ENCODE measurements around the gene INSC.

The INSC gene

DNA sequence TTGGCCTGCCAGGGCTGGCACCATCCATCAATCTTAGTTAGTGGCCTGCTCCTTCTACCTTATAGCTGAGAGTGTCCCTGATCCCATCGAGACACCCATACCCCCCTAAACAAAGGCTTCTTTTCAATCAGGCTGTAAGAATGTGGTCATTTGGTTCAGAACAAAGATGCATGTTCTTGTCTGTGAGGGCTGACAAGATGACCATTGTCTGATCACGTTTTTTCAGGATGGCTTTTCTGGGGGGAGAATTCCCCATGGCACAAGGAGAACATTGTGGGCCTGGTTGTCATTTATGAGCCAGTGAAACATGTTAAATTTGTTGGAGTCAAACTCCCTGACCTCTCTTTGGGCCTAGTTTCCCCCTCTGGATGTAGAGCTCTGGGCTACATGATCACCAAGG, 160.4 kb downstream of the INSC start:
- TF ChIP-seq EP300 (IDR thresholded peaks at IDR 0.05; ENCODE audit: borderline replicate concordance) (no peak), EGR1 (IDR thresholded peaks at IDR 0.05) (no peak), YY1 (IDR thresholded peaks at IDR 0.05; ENCODE audit: low read depth) (no peak), FOXM1 (IDR thresholded peaks at IDR 0.05; ENCODE audit: borderline replicate concordance, low read depth) (no peak), RAD21 (IDR thresholded peaks at IDR 0.05; ENCODE audit: low read depth) (no peak), ZBTB7A (IDR thresholded peaks at IDR 0.05; ENCODE audit: low read depth) (no peak), USF1 (IDR thresholded peaks at IDR 0.05) (no peak), CEBPB (IDR thresholded peaks at IDR 0.05) (no peak), TCF12 (IDR thresholded peaks at IDR 0.05; ENCODE audit: low read depth) (no peak), CREB1 (IDR thresholded peaks at IDR 0.05; ENCODE audit: low read depth) (no peak), NFIC (IDR thresholded peaks at IDR 0.05) (no peak), TEAD4 (IDR thresholded peaks at IDR 0.05) (no peak), REST (IDR thresholded peaks at IDR 0.05; ENCODE audit: low read depth) (no peak), TAF1 (IDR thresholded peaks at IDR 0.05; ENCODE audit: low read depth) (no peak)
- TF ChIP-seq, protein P1, sequence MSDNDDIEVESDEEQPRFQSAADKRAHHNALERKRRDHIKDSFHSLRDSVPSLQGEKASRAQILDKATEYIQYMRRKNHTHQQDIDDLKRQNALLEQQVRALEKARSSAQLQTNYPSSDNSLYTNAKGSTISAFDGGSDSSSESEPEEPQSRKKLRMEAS (IDR thresholded peaks at IDR 0.05), result no peak

DNA sequence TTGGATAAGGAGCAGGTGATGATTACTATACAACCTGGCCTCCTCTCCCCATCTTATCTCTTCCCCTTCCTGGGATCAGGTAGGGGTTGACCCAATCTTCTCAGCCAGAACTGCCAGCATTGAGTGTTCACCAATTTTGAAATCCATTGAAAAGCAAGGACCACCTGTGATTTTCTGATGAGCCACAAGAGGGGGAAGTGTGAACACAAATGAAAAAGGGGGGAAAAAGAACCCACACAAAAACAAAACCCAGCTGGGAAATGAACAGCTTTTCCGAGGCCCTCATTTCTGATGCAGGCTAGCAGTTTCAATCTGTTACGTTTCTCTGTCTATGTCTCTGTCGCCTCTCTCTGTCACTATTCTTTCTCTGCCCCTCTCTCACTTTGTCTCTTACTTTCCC, 161.9 kb downstream of the INSC start:
- TF ChIP-seq TEAD4 (IDR thresholded peaks at IDR 0.05) (no peak), RAD21 (IDR thresholded peaks at IDR 0.05; ENCODE audit: low read depth) (peak; percentile 52), TCF12 (IDR thresholded peaks at IDR 0.05; ENCODE audit: low read depth) (no peak), ZBTB7A (IDR thresholded peaks at IDR 0.05; ENCODE audit: low read depth) (no peak)
- TF ChIP-seq, protein P1 (IDR thresholded peaks at IDR 0.05), result no peak

GRCh38 chr11:15278128-15278527, 163.4 kb downstream of the INSC start:
- no peak for TF ChIP-seq USF1 (IDR thresholded peaks at IDR 0.05)
- TF ChIP-seq EP300 (IDR thresholded peaks at IDR 0.05; ENCODE audit: borderline replicate concordance), result no peak
- TF ChIP-seq FOXM1 (IDR thresholded peaks at IDR 0.05; ENCODE audit: borderline replicate concordance, low read depth), result no peak
- TF ChIP-seq CREB1 (IDR thresholded peaks at IDR 0.05; ENCODE audit: low read depth), result no peak
- TF ChIP-seq, protein P1 (IDR thresholded peaks at IDR 0.05), result no peak
- TF ChIP-seq NFIC (IDR thresholded peaks at IDR 0.05), result no peak
- no peak for TF ChIP-seq TEAD4 (IDR thresholded peaks at IDR 0.05)
- no peak for TF ChIP-seq TCF12 (IDR thresholded peaks at IDR 0.05; ENCODE audit: low read depth)
- TF ChIP-seq REST (IDR thresholded peaks at IDR 0.05; ENCODE audit: low read depth), result no peak
- no peak for TF ChIP-seq EGR1 (IDR thresholded peaks at IDR 0.05)
- no peak for TF ChIP-seq ZBTB7A (IDR thresholded peaks at IDR 0.05; ENCODE audit: low read depth)
- TF ChIP-seq CEBPB (IDR thresholded peaks at IDR 0.05), result no peak
- TF ChIP-seq TAF1 (IDR thresholded peaks at IDR 0.05; ENCODE audit: low read depth), result no peak
- TF ChIP-seq RAD21 (IDR thresholded peaks at IDR 0.05; ENCODE audit: low read depth), result no peak
- TF ChIP-seq YY1 (IDR thresholded peaks at IDR 0.05; ENCODE audit: low read depth), result no peak

- TF ChIP-seq TCF12 (IDR thresholded peaks at IDR 0.05; ENCODE audit: low read depth) (no peak), EGR1 (IDR thresholded peaks at IDR 0.05) (no peak), USF1 (IDR thresholded peaks at IDR 0.05) (no peak), ZBTB7A (IDR thresholded peaks at IDR 0.05; ENCODE audit: low read depth) (no peak), TAF1 (IDR thresholded peaks at IDR 0.05; ENCODE audit: low read depth) (no peak), NFIC (IDR thresholded peaks at IDR 0.05) (no peak), CREB1 (IDR thresholded peaks at IDR 0.05; ENCODE audit: low read depth) (no peak), EP300 (IDR thresholded peaks at IDR 0.05; ENCODE audit: borderline replicate concordance) (no peak), REST (IDR thresholded peaks at IDR 0.05; ENCODE audit: low read depth) (no peak), RAD21 (IDR thresholded peaks at IDR 0.05; ENCODE audit: low read depth) (no peak), TEAD4 (IDR thresholded peaks at IDR 0.05) (no peak), FOXM1 (IDR thresholded peaks at IDR 0.05; ENCODE audit: borderline replicate concordance, low read depth) (no peak), YY1 (IDR thresholded peaks at IDR 0.05; ENCODE audit: low read depth) (no peak), CEBPB (IDR thresholded peaks at IDR 0.05) (no peak)
- TF ChIP-seq, protein P1 (IDR thresholded peaks at IDR 0.05), result no peak
Observed at GRCh38 chr11:15280393-15280792, 165.7 kb downstream of the INSC start.
